Erythroblast (primary cell): ENCODE measurements around the gene EVA1C.

Experiments used
- GATA1 ChIP-seq: IDR thresholded peaks from 2 replicates; pipeline ENCODE4 v1.6.1; 2011; ENCODE audit warnings: low read depth, mild to moderate bottlenecking, control low read depth, low read length, moderate library complexity
- POLR2A ChIP-seq: IDR thresholded peaks from 2 replicates; pipeline ENCODE4 v1.6.1; 2011; ENCODE audit warnings: mild to moderate bottlenecking, low read length

DNA sequence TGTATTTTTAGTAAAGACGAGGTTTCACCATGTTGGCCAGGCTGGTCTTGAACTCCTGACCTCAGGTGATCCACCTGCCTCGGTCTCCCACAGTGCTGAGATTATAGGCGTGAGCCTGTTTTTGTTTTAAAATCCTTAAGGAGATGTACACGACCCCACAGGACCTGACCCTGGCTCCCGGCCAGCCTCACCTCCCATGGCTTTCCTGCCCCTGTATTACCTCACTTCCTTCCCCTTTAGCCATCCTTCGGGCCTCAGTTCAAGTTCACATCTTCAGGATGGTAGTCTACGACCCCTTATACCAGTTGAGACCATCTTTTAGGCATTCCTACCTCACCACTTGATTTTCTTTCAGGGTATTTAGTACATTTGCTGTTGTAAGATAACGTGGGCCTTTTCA is 136.5 kb downstream of the EVA1C start:
- no peak for TF ChIP-seq POLR2A
- TF ChIP-seq GATA1, result no peak
